Measurements from ENCODE around the gene SHISA9.

SHISA9 gene

GRCh38 chr16:13081825-13082331 lies 180.5 kb downstream of the SHISA9 start:
- no peak for DNase-seq

GRCh38 chr16:13083681-13084080 lies 182.3 kb downstream of the SHISA9 start:
- no peak for DNase-seq

DNA sequence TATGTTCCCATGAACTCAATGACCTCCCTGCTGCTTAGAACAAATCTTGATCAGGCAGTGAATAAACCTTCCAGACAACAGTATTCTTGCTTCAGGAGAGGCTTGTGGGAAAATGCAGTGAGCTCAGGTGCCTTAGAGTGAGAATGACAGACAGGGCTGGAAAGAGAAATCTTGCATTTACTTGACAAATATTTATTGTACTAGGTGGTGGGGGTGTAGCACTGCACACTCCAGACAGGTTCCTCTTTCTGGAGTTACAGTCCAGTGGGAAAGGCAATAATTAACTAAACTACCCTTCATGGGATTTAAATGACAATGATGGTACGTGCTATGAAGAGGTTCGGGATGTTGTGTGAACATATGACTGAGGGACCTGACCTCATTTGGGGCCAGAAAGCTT lies 182.9 kb downstream of the SHISA9 start:
- DNase-seq = no peak

DNA sequence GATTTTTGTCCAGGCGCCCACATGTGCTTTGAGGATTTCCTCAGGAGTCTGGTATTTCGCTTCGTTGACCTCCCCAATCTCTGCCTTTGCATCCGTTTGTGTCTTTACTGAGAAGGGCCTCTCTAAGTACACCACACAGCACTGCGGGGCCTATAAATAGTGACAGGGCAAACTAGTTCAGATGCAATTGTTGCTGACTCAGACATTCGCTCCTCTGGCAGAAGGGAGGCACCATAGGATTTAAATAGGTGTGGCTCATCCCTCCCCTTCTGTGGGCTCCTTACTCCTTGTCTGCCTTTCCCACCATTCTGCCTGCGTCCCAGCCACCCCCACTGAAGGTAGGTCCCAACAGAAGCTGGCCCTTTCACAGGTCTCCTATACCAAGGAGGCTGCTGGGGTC lies 192.3 kb downstream of the SHISA9 start:
- no peak for DNase-seq

GRCh38 chr16:13095061-13095460 lies 193.7 kb downstream of the SHISA9 start:
- no peak for DNase-seq

GRCh38 chr16:13098536-13098935 lies 197.1 kb downstream of the SHISA9 start:
- DNase-seq = no peak

- DNase-seq = no peak
Observed at GRCh38 chr16:13099822-13100221, 198.4 kb downstream of the SHISA9 start.

- no peak for DNase-seq
Observed at GRCh38 chr16:13100970-13101369, 199.6 kb downstream of the SHISA9 start.

DNA sequence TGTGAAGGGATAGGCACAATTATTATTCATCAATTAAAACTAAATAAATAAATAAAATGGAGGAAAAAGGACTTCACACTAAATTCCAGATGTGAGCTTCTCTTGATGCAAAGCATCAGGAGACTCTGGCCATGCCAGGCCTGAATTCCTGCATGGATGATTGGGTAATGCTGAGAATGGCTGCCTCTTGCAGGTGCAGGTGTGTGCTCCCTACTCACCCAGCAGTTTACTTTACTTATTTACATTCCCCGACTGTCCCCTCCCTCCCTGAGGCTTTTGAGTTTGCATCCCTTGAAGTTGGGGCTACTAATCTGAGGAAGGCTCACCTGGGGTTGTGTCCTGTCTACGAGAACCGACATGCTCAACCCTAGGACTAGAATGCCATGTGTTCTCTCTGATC lies 200.4 kb downstream of the SHISA9 start:
- no peak for DNase-seq

- no peak for DNase-seq
Observed at GRCh38 chr16:13102401-13102800, 201.0 kb downstream of the SHISA9 start.

DNA sequence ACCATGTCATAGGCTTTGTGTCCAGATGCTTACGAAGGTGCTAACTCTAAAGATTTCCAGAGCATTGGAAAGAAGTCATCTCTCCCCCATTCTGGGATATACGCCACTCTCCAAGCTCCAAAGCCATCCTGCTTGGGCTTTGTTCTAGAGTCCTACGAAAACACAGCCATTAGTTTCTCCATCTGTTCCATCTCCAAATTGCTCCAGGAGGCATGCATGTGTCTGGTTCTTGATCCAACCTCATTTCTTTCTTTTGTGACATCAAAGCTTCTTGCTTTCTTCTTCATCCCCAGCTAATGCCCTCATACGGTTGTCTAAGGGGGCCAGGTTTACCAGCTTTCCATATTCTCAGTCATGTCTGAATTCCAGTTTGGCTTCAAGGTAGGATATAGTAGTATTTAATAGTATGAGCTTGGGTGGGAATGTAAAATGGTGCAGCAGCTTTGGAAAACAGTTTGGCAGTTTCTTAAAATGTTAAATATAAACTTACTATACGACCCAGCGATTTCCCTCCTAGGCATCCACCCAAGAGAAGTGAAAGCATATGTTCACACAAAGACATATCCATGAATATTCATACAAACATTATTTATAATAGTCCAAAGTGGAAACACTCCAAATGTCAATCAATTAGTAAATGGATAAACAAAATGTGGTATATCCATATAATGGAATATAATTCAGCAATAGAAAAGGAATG lies 202.6 kb downstream of the SHISA9 start:
- no peak for DNase-seq

DNA sequence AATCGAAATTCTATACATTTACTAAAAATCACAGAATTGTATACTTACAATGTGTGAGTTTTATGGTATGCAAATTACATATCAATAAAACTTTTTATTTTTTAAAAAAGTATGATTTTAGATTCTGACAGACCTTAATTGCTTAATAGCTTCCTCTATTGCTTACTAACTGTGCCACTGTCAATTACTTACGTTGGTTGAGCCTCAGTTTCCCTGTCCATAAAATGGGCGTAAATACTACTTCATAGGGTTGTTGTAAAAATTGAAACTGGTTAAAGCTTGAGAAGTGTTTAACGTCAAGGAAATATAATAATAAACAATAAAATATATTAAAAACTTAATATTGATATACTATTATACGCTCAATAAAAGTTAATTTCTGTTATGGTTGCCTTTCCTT lies 203.4 kb downstream of the SHISA9 start:
- DNase-seq = no peak

GRCh38 chr16:13105427-13105826 lies 204.0 kb downstream of the SHISA9 start:
- DNase-seq = no peak

DNA sequence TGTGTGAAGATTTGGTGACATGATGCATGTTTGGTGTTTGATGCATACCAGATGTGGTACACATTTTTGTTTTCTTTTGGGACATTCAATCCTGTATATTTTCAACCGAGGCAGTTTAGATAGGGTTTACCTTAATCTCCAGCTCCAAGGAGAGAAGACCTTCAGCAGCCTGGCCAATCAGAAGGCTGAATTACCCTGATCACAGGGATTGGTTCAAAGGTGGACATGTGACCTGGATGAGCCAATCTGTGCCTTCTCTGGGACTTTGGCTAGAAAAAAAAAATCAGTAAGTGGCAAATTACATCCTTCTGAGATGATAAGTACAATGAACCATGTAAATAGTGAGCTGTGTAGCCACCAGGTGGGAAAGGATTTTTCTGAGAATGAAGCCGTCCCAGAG lies 205.1 kb downstream of the SHISA9 start:
- DNase-seq = no peak

GRCh38 chr16:13108126-13108525 lies 206.7 kb downstream of the SHISA9 start:
- DNase-seq = no peak

DNA sequence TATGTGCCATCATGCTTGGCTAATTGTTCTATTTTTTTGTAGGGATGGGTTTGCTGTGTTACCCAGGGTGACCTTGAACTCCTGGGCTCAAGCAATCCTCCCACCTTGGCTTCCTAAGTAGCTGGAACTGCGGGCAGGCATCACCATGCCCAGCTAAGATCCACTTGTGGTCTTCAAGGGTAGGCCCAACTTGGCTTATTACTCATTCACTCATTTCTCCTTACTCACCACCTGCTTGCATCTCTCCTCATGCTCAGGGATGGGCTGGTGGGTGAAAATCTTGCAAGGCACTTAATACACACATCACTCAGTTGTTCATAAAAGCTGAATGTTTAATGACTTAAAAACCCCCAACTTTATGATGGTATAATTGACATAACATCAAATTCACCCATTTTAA lies 207.8 kb downstream of the SHISA9 start:
- DNase-seq = no peak

DNA sequence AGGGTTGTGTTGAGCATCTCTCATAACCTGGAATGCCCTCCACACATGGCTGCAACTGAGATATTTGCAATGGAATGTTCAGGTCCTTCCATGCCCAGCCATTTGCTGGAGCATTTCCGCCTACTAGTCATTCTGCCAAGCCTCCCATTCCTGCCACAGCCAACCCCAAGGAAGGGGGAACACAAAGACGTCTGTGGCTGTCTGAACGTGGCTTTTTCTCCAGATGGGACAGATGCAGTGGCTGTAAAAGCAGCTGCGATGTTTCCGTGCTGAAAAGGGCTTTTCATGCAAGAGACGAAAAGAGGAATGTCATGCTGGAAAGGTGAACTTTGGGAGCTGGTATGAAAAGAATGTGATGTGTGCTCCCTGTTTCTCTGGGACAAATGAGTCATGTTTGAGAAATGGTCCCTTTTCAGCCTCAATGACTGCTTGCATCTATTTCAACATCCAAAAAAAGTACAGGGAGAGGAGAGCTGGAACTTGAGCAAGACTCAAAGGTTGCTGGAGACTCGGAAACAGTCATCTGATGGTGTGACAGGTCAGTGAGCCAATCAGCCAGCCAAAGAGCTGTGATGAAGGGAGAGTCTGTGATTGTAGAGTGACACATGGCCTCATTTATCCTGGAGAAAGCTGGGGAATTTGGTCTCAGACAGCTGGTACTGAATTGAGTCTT lies 208.9 kb downstream of the SHISA9 start:
- no peak for DNase-seq

GRCh38 chr16:13111747-13112146 lies 210.3 kb downstream of the SHISA9 start:
- DNase-seq = no peak

GRCh38 chr16:13113741-13114140 lies 212.3 kb downstream of the SHISA9 start:
- no peak for DNase-seq

DNA sequence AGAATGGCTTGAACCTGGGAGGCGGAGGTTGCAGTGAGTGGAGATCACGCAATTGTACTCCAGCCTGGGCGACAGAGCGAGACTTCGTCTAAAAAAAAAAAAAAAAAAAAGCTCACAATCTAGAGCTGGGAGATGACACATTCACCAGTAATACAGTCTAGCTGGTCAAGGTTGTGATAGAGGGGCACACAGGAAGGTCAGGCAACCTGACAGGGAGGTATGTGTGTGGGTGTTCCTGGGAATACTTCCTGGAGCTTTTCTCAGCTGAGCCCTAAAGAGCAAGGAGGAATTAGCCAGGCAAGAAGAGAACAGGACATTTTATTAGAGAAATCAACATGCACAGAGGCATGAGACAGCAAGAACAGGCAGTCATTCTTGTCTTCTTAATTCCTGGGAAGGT lies 216.7 kb downstream of the SHISA9 start:
- no peak for DNase-seq

DNA sequence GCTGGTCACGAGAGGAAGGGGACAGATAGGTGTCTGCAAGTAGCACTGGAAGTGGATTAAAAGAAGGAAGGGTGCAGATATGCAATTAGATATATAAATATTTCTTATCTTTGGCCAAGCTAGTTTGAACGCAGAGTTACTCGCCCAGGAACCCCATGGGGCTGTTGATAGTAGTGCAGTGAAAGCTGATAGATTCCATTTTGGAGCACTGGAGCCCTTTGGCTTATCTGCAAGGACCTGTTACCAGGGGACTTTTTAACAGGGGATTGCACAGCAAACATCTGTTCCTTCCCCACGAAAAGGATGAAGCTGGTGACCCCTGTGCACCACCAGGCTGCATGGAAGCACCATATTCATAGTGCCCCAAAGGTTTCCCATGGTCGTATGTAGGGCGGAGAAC lies 218.7 kb downstream of the SHISA9 start:
- DNase-seq = no peak

DNA sequence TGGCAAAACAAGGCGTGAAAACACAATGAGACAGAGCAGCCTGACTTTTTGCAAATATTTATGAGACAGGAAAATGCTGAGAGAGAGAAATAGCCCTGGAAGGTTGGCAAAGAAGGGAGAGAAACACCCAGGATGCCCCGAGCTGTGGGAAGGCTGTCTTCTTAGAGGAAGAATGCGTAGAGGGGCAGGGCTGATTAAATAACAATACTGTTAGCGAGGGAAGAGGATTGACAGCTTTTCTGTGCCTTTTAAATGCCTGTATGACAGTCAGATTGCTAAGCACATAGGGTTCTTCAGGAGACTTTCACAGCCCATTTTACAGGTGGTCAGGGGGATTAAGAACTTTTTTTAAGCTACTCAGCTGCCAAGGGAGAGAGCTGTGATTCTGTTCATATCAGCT lies 219.2 kb downstream of the SHISA9 start:
- no peak for DNase-seq

- no peak for DNase-seq
Observed at GRCh38 chr16:13123991-13124390, 222.6 kb downstream of the SHISA9 start.

GRCh38 chr16:13127144-13127543 lies 225.7 kb downstream of the SHISA9 start:
- no peak for DNase-seq

- no peak for DNase-seq
Observed at GRCh38 chr16:13130586-13130985, 229.2 kb downstream of the SHISA9 start.
